HEK293T (cell line): ENCODE data around the gene OSTF1.

Source experiments
- FOXA1 ChIP-seq: fragments of 450-650 bp; IDR thresholded peaks from 2 replicates; pipeline ENCODE4 v1.6.1; 2016; ENCODE audit warnings: mild to moderate bottlenecking
- HDGF ChIP-seq: fragments of 450-650 bp; IDR thresholded peaks from 2 replicates; pipeline ENCODE4 v1.6.1; 2017; ENCODE audit warnings: antibody characterized with exemption, borderline replicate concordance
- L3MBTL2 ChIP-seq: fragments of 450-650 bp; conservative IDR thresholded peaks from 2 replicates; pipeline ENCODE4 v1.6.1; 2016; ENCODE audit warnings: mild to moderate bottlenecking
- TARDBP ChIP-seq: fragments of 450-650 bp; IDR thresholded peaks from 2 replicates; pipeline ENCODE4 v1.6.1; 2016

DNA sequence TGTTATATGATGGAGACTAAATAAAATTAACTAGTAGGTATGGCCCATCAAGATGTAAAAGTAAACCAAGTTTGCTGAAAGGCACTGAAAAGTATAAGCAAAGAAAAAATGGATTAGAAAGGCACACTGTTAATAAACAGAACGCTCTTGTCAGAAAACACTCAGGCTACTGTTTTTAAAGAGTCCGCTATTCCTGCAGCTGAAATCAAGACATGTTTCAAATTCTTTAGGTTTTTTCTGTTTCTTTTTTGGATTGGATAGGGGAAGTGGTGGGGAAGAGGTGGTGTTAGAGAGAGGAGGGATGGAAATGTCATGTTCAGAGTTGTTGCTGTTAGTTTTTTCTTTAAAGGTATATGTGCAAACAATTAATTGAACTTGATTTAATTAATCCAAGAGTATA is 17.5 kb downstream of the OSTF1 start:
- TF ChIP-seq HDGF (no peak), FOXA1 (no peak), TARDBP (no peak), L3MBTL2 (no peak)
